IPS-18a (cell line): Measurements from ENCODE around the gene ZBED1.

Source experiments
- H3K27ac ChIP-seq: one replicate; pipeline ENCODE4 v1.5.1; 2013; ENCODE audit warnings: low read length
- H3K27me3 ChIP-seq: one replicate; pipeline ENCODE4 v1.6.1; 2013; ENCODE audit warnings: mild to moderate bottlenecking, low read length; ENCODE audit not compliant: control insufficient read depth, insufficient read depth
- H3K36me3 ChIP-seq: one replicate; pipeline ENCODE4 v1.6.1; 2013; ENCODE audit warnings: low read depth, low read length; ENCODE audit not compliant: control insufficient read depth
- H3K4me1 ChIP-seq: one replicate; pipeline ENCODE4 v1.6.1; 2013; ENCODE audit warnings: low read depth, low read length; ENCODE audit not compliant: control insufficient read depth
- H3K4me3 ChIP-seq: one replicate; pipeline ENCODE4 v1.5.1; 2013; ENCODE audit warnings: low read length
- H3K9ac ChIP-seq: one replicate; pipeline ENCODE4 v1.6.1; 2013; ENCODE audit warnings: mild to moderate bottlenecking, low read length, moderate library complexity
- H3K9me3 ChIP-seq: one replicate; pipeline ENCODE4 v1.6.1; 2013; ENCODE audit warnings: low read depth, low read length; ENCODE audit not compliant: control insufficient read depth

ZBED1 gene

GRCh38 chrX:2500803-2501558 is at the start of gene ZBED1, which contains the start of gene DHRSX:
Gene ZBED1 (minus strand): TSS chrX:2500976. CDS start chrX:2490719, 10,257 bp downstream.
Gene DHRSX (minus strand): TSS chrX:2500976. CDS start chrX:2500925, 51 bp downstream.
- H3K27ac ChIP-seq: no peak within 1 kb of the TSS
- peak within 1 kb of the TSS; percentile 78 for H3K4me3 ChIP-seq
- peaks cover 20% of the 10 kb centered on the region for H3K4me1 ChIP-seq
- no peaks in the 10 kb centered on the region for H3K9me3 ChIP-seq
- no peaks in the 10 kb centered on the region for H3K27me3 ChIP-seq
- peak within 1 kb of the TSS; percentile 68 for H3K9ac ChIP-seq
- H3K36me3 ChIP-seq: peaks cover 10% of the 10 kb centered on the region

DNA sequence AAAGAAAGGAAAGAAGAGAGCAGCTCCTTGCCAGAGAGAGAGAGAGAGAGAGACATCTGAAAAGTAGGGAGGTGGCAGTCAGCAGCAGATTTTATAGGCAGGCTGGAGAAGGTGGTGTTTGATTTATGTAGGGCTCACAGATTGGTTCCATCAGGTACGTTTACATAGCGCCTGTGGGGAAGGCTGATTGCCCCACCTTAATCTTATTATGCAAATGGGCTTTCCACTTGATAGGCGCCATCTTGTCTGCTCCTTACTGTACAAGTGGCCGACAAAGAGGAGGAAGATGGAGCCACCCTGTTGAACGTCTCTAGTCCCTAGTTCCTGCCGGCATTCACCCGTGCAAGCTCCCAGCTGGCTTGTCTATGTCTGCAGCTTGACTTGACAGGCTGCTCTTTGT is 49.1 kb upstream of the ZBED1 start:
- Histone ChIP-seq H3K9ac (peak overlapping the region; percentile 7), H3K4me1 (peaks cover 26% of the 10 kb centered on the region), H3K27ac (peak overlapping the region; percentile 32), H3K36me3 (no peaks in the 10 kb centered on the region), H3K9me3 (peaks cover 10% of the 10 kb centered on the region), H3K4me3 (no peak overlapping the region), H3K27me3 (no peaks in the 10 kb centered on the region)

GRCh38 chrX:2548711-2549423 is 48.1 kb upstream of the ZBED1 start:
- peak overlapping the region; percentile 76 for H3K27ac ChIP-seq
- H3K9me3 ChIP-seq: peaks cover 10% of the 10 kb centered on the region
- peak overlapping the region; percentile 1 for H3K4me3 ChIP-seq
- H3K9ac ChIP-seq: peak overlapping the region; percentile 24
- H3K36me3 ChIP-seq: no peaks in the 10 kb centered on the region
- H3K4me1 ChIP-seq: peaks cover 26% of the 10 kb centered on the region
- no peaks in the 10 kb centered on the region for H3K27me3 ChIP-seq

GRCh38 chrX:2547736-2548135 is 47.0 kb upstream of the ZBED1 start:
- Histone ChIP-seq H3K4me1 (peaks cover 24% of the 10 kb centered on the region), H3K4me3 (no peak overlapping the region), H3K27ac (no peak overlapping the region), H3K36me3 (no peaks in the 10 kb centered on the region), H3K9ac (no peak overlapping the region), H3K9me3 (peaks cover 10% of the 10 kb centered on the region), H3K27me3 (no peaks in the 10 kb centered on the region)

GRCh38 chrX:2546496-2546895 is 45.7 kb upstream of the ZBED1 start:
- Histone ChIP-seq H3K4me3 (no peak overlapping the region), H3K27me3 (no peaks in the 10 kb centered on the region), H3K9me3 (peaks cover 10% of the 10 kb centered on the region), H3K4me1 (peaks cover 22% of the 10 kb centered on the region), H3K27ac (no peak overlapping the region), H3K36me3 (no peaks in the 10 kb centered on the region), H3K9ac (no peak overlapping the region)

DNA sequence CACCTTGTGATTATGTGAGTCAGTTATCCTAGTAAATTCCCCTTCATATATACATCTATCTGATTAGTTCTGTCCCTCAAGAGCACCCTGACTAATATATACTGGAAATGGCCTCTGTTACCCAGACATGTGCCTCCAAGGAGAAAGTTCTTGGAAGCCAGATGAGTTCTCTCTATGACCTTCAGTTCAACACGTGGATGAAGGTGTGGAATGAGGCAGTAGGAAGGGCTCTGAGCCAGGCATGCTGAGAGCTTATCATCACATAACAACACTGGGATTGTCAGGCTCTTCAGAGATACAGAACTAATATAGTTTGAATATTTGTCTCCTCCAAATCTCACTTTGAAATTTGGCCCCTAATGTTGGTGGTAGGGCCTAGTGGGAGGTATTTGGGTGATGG is 44.4 kb upstream of the ZBED1 start:
- H3K4me1 ChIP-seq: peaks cover 18% of the 10 kb centered on the region
- peaks cover 10% of the 10 kb centered on the region for H3K9me3 ChIP-seq
- H3K36me3 ChIP-seq: no peaks in the 10 kb centered on the region
- no peaks in the 10 kb centered on the region for H3K27me3 ChIP-seq
- no peak overlapping the region for H3K27ac ChIP-seq
- H3K4me3 ChIP-seq: no peak overlapping the region
- no peak overlapping the region for H3K9ac ChIP-seq

DNA sequence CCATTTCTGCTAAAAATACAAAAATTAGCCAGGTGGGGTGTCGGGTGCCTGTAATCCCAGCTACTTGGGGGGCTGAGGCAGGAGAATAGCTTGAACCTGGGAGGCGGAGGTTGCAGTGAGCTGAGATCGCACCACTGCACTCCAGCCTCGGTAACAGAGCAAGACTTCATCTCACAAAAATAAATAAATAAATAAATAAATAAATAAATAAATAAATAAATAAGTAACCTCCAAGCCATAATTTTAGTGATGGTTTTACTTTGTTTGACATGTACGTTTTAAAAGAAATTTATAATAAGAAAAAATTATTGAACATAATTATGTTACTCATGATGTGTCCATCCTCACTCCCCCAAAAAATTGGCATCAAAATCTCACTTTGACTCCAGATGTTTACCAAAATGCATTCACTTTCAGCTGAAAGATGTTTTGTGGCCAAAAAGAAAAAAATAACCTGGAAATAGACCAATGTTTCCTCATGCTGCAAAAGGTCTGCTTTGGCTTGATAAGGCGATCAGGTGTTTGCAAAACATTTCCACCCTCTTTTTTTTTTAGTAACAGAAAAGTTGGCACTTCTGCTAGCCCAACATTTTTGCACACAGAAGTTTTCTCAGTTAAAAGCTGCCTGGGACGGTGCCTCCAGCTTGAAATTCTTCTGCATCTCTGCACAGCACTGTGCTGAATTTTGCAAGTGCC is 42.2 kb upstream of the ZBED1 start:
- Histone ChIP-seq H3K4me3 (no peak overlapping the region), H3K9me3 (peaks cover 10% of the 10 kb centered on the region), H3K9ac (no peak overlapping the region), H3K4me1 (no peaks in the 10 kb centered on the region), H3K36me3 (no peaks in the 10 kb centered on the region), H3K27me3 (no peaks in the 10 kb centered on the region), H3K27ac (no peak overlapping the region)

GRCh38 chrX:2541603-2542002 is 40.8 kb upstream of the ZBED1 start:
- no peak overlapping the region for H3K27ac ChIP-seq
- H3K27me3 ChIP-seq: no peaks in the 10 kb centered on the region
- H3K36me3 ChIP-seq: no peaks in the 10 kb centered on the region
- no peak overlapping the region for H3K9ac ChIP-seq
- H3K4me3 ChIP-seq: no peak overlapping the region
- peaks cover 10% of the 10 kb centered on the region for H3K9me3 ChIP-seq
- no peaks in the 10 kb centered on the region for H3K4me1 ChIP-seq

DNA sequence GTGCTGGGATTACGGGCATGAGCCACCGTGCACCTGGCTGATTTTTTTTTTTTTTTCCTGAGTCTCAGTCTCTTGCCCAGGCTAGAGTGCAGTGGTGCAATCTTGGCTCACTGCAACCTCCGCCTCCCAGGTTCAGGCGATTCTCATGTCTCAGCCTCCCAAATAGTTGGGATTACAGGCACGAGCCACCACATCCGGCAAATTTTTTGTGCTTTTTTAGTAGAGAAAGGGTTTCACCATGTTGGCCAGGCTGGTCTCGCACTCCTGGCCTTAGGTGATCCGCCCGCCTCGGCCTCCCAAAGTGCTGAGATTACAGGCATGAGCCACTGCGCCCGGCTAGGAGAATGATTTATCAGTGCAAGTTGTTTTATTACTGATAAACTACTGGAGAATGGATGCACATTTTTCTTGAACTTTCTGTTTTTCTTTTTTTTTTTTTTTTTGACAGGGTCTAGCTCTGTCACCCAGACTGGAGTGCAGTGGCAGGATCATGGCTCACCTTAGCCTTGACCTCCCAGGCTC is 39.7 kb upstream of the ZBED1 start:
- H3K27ac ChIP-seq: no peak overlapping the region

DNA sequence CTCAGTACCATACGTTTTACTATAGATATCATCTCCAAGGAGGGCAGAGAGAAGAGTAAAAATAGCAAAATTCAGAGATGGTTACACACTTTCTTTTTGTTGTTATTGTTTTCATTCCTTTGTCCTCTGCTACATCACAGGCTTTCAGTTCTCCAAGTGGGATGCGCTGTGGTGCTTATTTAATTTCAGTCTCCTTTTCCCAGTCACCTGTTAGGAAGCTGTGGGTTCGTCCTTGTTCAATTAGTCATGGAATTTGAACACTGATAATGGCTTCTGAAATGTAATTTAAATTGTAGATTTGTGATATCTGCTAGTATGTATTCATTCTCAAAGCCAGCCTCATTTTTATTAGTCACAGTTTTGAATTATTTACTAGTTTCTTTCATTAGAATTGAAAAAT is 38.8 kb upstream of the ZBED1 start:
- Histone ChIP-seq H3K9me3 (no peaks in the 10 kb centered on the region), H3K4me1 (no peaks in the 10 kb centered on the region), H3K9ac (no peak overlapping the region), H3K36me3 (no peaks in the 10 kb centered on the region), H3K27me3 (no peaks in the 10 kb centered on the region), H3K4me3 (no peak overlapping the region), H3K27ac (no peak overlapping the region)

More for the DNA sequence above, 39.7 kb upstream of the ZBED1 start:
- no peak overlapping the region for H3K4me3 ChIP-seq
- no peaks in the 10 kb centered on the region for H3K27me3 ChIP-seq
- H3K36me3 ChIP-seq: no peaks in the 10 kb centered on the region
- H3K9ac ChIP-seq: no peak overlapping the region
- H3K9me3 ChIP-seq: no peaks in the 10 kb centered on the region
- no peaks in the 10 kb centered on the region for H3K4me1 ChIP-seq

DNA sequence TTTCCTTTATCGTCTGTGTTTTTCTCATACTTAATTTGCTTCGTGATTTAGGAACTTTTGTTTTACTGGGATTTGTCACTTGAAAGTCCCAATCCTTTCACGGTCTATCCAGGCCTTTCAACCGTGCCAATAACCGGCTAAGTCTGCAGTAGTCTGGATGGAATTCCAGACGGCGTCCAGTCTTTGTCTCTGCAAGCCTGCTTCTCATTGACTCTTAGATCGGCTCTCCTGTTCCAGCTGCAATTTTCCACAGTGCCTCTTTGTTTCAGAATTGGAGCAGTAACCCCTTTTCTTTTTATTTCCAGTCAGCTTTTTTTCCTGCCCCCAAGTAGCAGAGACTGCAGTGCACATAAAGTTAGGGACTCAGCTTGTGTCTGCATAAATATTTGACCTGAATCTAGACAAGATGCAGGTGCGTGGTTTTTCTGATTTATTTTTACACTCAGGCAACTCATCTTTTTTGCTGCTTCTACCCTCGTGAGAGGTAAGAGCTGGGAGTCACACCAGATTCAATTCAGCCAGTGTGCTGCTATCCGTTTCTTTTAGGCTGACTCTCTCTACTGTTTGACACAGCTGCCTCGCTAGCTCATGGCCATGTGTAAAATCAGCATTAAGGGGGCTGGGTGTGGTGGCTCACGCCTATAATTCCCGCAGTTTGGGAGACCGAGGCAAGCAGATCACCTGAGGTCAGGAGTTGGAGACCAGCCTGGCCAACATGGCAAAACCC is 37.4 kb upstream of the ZBED1 start:
- H3K4me3 ChIP-seq: no peak overlapping the region
- no peaks in the 10 kb centered on the region for H3K36me3 ChIP-seq

More for the DNA sequence above, 37.4 kb upstream of the ZBED1 start:
- Histone ChIP-seq H3K27me3 (no peaks in the 10 kb centered on the region), H3K9ac (no peak overlapping the region), H3K4me1 (no peaks in the 10 kb centered on the region), H3K27ac (no peak overlapping the region), H3K9me3 (no peaks in the 10 kb centered on the region)
